Activated naive CD8-positive, alpha-beta T cell treated with anti-CD3 and anti-CD28 coated beads, Interleukin-2, amount 50 U/mL, for 24 hours (primary cell): Measurements from ENCODE around the gene ATG2A.
A peak's percentile ranks its signal among the peaks of the same experiment; 100 is the strongest.

Experiments used
- ATAC-seq: fragments of 150-1000 bp; cut with Tn5 transposase; one replicate; pipeline ENCODE4 v1.10.0; 2021
- DNase-seq: peaks from one replicate; pipeline ENCODE4 v3.0.0; 2021
- H3K27ac Mint-ChIP-seq: one replicate; pipeline ENCODE4 v1.8.0; 2021; ENCODE audit warnings: mild to moderate bottlenecking, mixed read lengths
- H3K27me3 Mint-ChIP-seq: one replicate; pipeline ENCODE4 v1.8.0; 2021; ENCODE audit warnings: mixed read lengths
- H3K36me3 Mint-ChIP-seq: one replicate; pipeline ENCODE4 v1.8.0; 2021; ENCODE audit warnings: low read depth, mixed read lengths
- H3K4me1 Mint-ChIP-seq: one replicate; pipeline ENCODE4 v1.8.0; 2021; ENCODE audit warnings: mixed read lengths
- H3K4me3 Mint-ChIP-seq: one replicate; pipeline ENCODE4 v1.8.0; 2021; ENCODE audit warnings: mild to moderate bottlenecking, moderate library complexity, mixed read lengths
- H3K9me3 Mint-ChIP-seq: one replicate; pipeline ENCODE4 v1.8.0; 2021; ENCODE audit warnings: mixed read lengths

The ATG2A gene

GRCh38 chr11:64867748-64868462 is 49.1 kb downstream of the ATG2A start:
- Mint-ChIP-seq H3K4me1 (peaks cover 94% of the 10 kb centered on the region), H3K27me3 (no peaks in the 10 kb centered on the region), H3K36me3 (peaks cover 40% of the 10 kb centered on the region), H3K4me3 (peak overlapping the region; percentile 54), H3K9me3 (peaks cover 8% of the 10 kb centered on the region), H3K27ac (peak overlapping the region; percentile 86)
- ATAC-seq = no peak
- DNase-seq = peak; percentile 37

- Mint-ChIP-seq H3K36me3 (peaks cover 33% of the 10 kb centered on the region), H3K27me3 (no peaks in the 10 kb centered on the region), H3K9me3 (peaks cover 8% of the 10 kb centered on the region), H3K4me3 (peak overlapping the region; percentile 66), H3K4me1 (peaks cover 95% of the 10 kb centered on the region), H3K27ac (peak overlapping the region; percentile 98)
- no peak for ATAC-seq
- no peak for DNase-seq
Measured at GRCh38 chr11:64866173-64866491, 50.9 kb downstream of the ATG2A start.

DNA sequence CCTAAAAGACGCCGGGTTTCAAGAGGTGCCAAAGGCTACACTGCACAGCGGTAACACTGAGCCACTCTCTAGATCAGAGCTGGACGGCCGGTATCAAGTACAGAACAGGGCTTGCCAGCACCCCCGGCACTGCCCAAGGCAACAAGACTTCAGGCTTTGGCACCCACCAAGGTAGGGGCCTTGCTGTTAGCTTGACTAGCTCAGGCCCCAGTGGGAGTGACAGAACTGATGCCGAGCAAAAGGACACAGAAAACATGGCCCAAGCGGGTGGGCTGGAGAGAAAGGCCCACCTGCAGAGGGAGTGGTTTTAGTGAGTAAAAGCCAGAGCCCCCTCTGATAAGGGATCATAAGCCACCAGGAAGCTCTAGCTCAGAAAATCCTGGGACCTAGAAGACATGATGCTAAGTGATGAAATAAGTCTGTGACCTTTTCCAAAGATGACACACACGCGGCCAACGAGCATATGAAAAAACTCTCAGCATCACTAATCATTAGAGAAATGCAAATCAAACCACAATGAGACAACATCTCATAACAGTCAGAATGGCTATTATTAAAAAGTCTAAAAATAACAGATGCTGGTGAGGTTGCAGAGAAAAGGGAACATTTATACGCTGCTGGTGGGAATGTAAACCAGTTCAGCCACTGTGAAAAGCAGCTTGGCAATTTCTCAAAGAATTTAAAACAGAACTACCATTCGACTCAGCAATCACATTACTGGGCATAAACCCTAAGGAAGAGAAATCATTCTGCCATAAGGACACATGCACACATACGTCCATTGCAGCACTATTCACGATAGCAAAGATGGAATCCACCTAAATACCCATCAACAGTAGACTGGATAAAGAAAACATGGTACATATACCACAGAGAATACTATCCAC is 51.5 kb downstream of the ATG2A start:
- peak overlapping the region; percentile 98 for H3K27ac Mint-ChIP-seq
- peaks cover 35% of the 10 kb centered on the region for H3K36me3 Mint-ChIP-seq
- H3K9me3 Mint-ChIP-seq = peaks cover 8% of the 10 kb centered on the region
- DNase-seq (peak; percentile 48), ATAC-seq (peak; percentile 44)
- H3K27me3 Mint-ChIP-seq = no peaks in the 10 kb centered on the region
- peak overlapping the region; percentile 66 for H3K4me3 Mint-ChIP-seq
- H3K4me1 Mint-ChIP-seq = peaks cover 95% of the 10 kb centered on the region

DNA sequence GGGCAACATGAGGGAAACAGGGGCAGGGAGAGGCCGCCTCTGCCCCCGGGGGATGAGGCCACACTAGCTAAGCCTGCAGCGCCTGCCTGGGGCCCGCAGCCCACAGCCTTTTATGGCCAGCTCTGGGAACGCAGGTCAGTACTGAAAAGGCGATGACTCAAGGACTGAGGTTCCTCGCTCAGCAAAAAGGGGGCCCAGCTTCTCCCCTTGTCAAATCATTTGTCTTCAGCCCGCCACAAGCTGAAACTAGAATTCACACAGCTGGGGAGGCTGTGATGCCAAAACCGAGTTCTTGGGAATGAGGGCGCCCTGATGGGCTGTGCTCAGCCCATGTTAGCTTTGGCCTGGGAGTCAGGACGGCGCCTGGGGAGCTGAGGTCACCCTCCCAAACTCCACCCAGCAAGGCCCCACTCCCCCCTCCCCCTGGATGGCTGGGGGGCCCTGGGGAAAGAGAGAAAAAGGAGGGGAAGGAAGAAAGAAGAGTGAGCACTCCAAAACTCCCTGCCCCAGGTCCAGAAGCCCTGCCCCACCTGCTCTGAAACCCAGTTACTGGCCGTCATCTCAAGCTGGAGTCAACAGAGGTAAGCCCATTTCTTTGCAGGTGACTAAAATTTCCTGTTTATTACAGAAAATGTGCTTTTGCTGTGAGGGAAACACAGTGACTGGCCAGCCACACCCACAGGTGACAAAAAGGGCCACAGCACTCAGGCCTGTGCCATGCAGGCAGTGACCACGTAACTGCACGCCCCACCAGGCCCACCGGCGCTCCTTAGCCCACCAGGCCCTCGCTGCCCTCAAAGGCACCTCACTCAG is 52.3 kb downstream of the ATG2A start:
- DNase-seq (peak; percentile 78), ATAC-seq (peak; percentile 56)
- H3K9me3 Mint-ChIP-seq = peaks cover 8% of the 10 kb centered on the region

GRCh38 chr11:64864135-64864472 is 52.9 kb downstream of the ATG2A start:
- no peaks in the 10 kb centered on the region for H3K27me3 Mint-ChIP-seq
- no peak for DNase-seq
- peaks cover 95% of the 10 kb centered on the region for H3K4me1 Mint-ChIP-seq
- no peak for ATAC-seq
- H3K4me3 Mint-ChIP-seq = peak overlapping the region; percentile 66
- H3K36me3 Mint-ChIP-seq = peaks cover 37% of the 10 kb centered on the region
- H3K9me3 Mint-ChIP-seq = peaks cover 8% of the 10 kb centered on the region
- H3K27ac Mint-ChIP-seq = peak overlapping the region; percentile 98

More for the DNA sequence above, 52.3 kb downstream of the ATG2A start:
- Mint-ChIP-seq H3K36me3 (peaks cover 37% of the 10 kb centered on the region), H3K27ac (peak overlapping the region; percentile 98), H3K27me3 (no peaks in the 10 kb centered on the region), H3K4me3 (peak overlapping the region; percentile 66), H3K4me1 (peaks cover 95% of the 10 kb centered on the region)

DNA sequence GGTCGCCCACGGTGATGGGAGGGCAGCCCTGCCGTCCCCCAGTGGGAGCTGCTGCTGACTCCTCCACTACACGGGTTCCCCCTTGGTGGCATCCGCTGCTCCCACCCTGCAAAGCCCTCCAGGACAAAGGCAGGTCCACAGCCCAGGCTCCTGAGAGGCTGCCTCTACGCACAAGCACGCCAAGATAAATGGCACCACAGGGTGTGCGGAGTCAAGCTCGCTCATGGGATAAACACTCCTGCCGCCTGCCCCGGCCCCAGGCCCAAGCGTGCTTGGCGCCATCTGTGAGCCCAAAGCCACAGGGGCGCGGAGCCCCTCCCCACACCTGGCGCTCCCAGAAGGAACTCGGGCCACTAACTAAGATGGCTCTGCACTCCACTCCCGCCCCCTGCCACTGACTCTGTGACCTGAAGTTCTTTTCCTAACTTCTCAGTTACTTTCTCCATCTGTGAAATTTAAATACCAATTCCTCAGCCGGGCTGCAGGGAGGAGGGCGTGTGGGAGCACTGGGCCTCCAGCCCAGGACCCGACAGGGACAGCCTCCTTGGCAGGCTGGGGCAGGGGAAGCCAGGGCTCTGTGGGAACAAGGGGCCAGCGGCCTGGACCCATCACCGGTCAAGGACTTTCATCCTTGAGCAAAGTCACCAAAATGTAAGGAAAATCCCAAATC is 53.5 kb downstream of the ATG2A start:
- peak overlapping the region; percentile 66 for H3K4me3 Mint-ChIP-seq
- ATAC-seq (no peak), DNase-seq (peak; percentile 18)
- peak overlapping the region; percentile 98 for H3K27ac Mint-ChIP-seq
- peaks cover 95% of the 10 kb centered on the region for H3K4me1 Mint-ChIP-seq
- peaks cover 8% of the 10 kb centered on the region for H3K9me3 Mint-ChIP-seq
- peaks cover 38% of the 10 kb centered on the region for H3K36me3 Mint-ChIP-seq
- no peaks in the 10 kb centered on the region for H3K27me3 Mint-ChIP-seq

GRCh38 chr11:64862987-64863390 is 54.0 kb downstream of the ATG2A start:
- H3K9me3 Mint-ChIP-seq = peaks cover 8% of the 10 kb centered on the region
- H3K36me3 Mint-ChIP-seq = peaks cover 36% of the 10 kb centered on the region
- DNase-seq (no peak), ATAC-seq (no peak)
- H3K4me1 Mint-ChIP-seq = peaks cover 95% of the 10 kb centered on the region
- no peaks in the 10 kb centered on the region for H3K27me3 Mint-ChIP-seq
- H3K27ac Mint-ChIP-seq = peak overlapping the region; percentile 98
- H3K4me3 Mint-ChIP-seq = peak overlapping the region; percentile 66

DNA sequence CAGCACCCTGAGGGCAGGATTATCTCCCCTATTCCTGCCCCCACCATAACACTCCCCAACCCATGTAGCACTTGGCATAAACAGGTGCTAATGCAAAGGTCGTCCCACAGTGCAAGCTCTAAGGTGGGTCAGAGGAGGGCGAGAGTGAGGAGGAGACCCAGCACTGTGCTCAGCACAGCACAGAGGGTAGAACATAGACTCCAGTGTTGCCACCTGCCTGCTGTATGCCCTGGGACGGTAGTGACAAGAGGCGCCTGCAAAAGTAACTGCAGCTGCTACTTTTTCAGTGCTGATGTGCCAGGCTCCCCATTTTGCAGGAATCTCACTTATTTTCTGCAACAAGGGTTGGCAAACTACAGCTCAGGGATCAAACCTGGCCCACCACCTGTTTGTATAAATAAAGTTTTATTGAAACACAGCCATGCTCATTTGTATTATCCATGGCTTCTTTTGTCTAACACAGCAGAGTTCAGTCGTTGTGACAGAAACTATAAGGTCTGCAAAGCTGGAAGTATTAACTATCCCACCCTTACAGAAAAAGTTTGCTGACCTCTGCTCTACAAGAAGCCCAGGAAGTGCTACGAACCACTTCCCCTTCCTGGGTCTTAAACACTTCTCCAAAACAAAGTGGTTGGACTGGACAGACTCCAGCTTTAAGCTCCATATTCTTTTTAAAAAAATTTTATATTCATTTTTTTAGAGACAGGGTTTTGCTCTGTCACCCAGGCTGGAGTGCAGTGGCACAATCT is 55.6 kb downstream of the ATG2A start:
- H3K27ac Mint-ChIP-seq = peak overlapping the region; percentile 98
- H3K27me3 Mint-ChIP-seq = no peaks in the 10 kb centered on the region
- H3K9me3 Mint-ChIP-seq = peaks cover 8% of the 10 kb centered on the region
- DNase-seq (peak; percentile 23), ATAC-seq (no peak)
- H3K36me3 Mint-ChIP-seq = peaks cover 37% of the 10 kb centered on the region
- peaks cover 96% of the 10 kb centered on the region for H3K4me1 Mint-ChIP-seq
- H3K4me3 Mint-ChIP-seq = peak overlapping the region; percentile 16

DNA sequence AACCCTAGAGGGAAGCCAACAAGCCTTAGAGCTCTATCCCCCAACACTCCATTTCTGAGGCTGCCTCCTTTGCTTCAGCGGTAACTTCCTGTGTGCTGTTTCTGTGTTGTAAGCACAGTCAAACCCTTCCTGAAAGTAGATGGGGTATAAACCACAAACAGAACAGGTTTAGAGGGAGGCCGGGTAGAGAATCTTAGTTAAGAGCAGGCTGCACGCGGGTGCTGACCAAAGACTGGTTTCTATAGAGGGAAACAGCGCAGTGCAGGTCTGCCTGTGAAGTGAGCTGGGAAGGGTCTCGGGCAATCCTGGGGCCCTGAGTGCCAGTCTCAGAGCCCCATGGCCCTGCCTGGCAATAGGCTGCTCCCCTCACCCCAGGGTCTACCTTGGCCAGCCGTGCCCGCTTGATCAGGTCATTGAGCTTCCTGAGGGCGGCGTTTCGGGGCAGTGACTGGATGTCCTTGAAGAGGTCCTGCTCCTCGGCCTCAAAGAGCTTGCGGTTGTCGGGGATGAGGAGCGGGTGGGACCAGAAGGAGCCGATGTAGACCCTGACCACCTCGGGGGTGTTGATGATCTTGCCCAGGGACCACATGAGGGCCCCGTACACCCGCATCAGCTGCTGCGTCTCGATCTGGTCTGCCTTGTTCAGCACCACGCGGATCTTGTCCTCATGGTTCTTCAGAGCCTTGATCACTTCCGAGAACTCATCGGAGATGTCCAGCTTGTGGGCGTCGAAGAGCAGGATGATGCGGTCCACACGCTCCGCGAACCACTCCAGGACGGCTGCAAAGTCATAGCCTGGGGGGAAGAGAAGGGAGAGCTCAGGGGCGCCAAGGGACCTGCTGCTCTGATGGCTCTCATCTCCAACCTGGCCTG is 57.2 kb downstream of the ATG2A start:
- peak overlapping the region; percentile 98 for H3K27ac Mint-ChIP-seq
- H3K9me3 Mint-ChIP-seq = no peaks in the 10 kb centered on the region
- ATAC-seq (peak; percentile 70), DNase-seq (peak; percentile 64)
- H3K4me1 Mint-ChIP-seq = peaks cover 96% of the 10 kb centered on the region
- peak overlapping the region; percentile 73 for H3K4me3 Mint-ChIP-seq
- peaks cover 38% of the 10 kb centered on the region for H3K36me3 Mint-ChIP-seq
- no peaks in the 10 kb centered on the region for H3K27me3 Mint-ChIP-seq

DNA sequence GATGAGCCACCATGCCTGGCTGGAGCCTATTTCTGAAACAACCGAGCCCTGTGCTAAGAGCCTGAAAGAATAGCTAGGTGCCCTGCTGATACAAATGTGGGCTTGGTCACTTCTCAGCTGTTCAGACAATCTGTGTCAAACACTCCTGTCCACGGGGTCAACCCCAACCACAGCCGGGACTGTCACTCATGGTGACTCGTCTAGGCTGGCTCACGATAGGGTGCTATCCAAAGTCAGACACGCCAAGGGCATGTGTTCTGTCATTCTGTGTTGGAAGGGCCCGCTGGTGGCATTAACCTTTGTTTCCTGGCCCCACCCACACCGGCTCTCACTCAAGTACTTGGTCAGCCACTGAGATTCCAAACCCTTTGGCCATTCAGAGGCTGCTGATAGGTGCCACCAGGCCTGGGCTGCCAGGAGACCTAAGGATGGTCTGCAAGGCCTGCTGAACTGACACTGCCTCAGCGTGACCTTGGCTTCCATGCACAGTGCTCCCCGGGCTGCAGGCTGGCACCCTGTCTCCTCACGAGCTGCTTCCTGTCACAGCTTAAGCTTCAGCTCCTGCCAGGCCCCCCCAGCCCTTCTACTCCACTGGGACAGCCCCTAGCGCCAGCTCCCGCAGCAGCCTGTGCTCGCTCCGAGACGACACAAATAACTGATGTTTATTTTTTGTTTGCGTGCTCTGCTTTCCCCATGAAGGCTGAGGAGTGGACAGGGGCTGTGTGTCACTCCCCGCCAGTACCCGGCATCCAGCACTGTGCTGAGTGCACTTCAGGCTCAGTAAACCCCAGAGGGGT is 58.3 kb downstream of the ATG2A start:
- Mint-ChIP-seq H3K9me3 (no peaks in the 10 kb centered on the region), H3K36me3 (peaks cover 43% of the 10 kb centered on the region), H3K27ac (peak overlapping the region; percentile 98), H3K4me3 (peak overlapping the region; percentile 73), H3K4me1 (peaks cover 96% of the 10 kb centered on the region), H3K27me3 (no peaks in the 10 kb centered on the region)
- peak; percentile 71 for DNase-seq
- peak; percentile 44 for ATAC-seq

- Mint-ChIP-seq H3K9me3 (no peaks in the 10 kb centered on the region), H3K4me3 (no peak overlapping the region), H3K27me3 (no peaks in the 10 kb centered on the region), H3K27ac (peak overlapping the region; percentile 55), H3K4me1 (peaks cover 96% of the 10 kb centered on the region), H3K36me3 (peaks cover 46% of the 10 kb centered on the region)
- no peak for DNase-seq
- no peak for ATAC-seq
Measured at GRCh38 chr11:64857485-64857884, 59.5 kb downstream of the ATG2A start.
